ENCODE data around the gene ATP1A3. TPM values are rescaled to one million over a fixed set of nuclear protein-coding genes. Genes with fewer than 3 reads are reported as not detected.
"Not testable (repeated sequence)": the region's sequence is repeated elsewhere in the genome, so short reads cannot be mapped to it uniquely, and the experiment has no call there.

ATP1A3 gene
- total RNA-seq, 4 donors from 2014 or later = 0.13 TPM; not detected in 3

- H3K27me3 ChIP-seq = peaks cover 14% of the 10 kb centered on the region
- WGBS, 2 donors = 31 to 38% methylated on average over 11 to 12 of the region's 12 CpGs
- TF ChIP-seq POLR2A (IDR thresholded peaks at IDR 0.05) = no peak
- no peak for TF ChIP-seq CTCF (IDR thresholded peaks at IDR 0.05)
Measured at GRCh38 chr19:41995959-41996797, 2.1 kb upstream of the ATP1A3 start.

GRCh38 chr19:41994994-41995958 lies 1.2 kb upstream of the ATP1A3 start:
- Histone ChIP-seq H3K36me3 (no peaks in the 10 kb centered on the region), H3K27me3 (peaks cover 14% of the 10 kb centered on the region), H3K27ac (no peak overlapping the region), H3K9me3 (no peaks in the 10 kb centered on the region), H3K4me3 (replicated peaks in 1 of 3) (no peak overlapping the region), H3K4me1 (peaks cover 0 to 12% of the 10 kb centered on the region in 2 donors)
- TF ChIP-seq POLR2A (IDR thresholded peaks at IDR 0.05) (no peak), CTCF (IDR thresholded peaks at IDR 0.05) (no peak)
- intact Hi-C loops (cut with DNase I) = no loop called here
- WGBS, 2 donors = 81 to 88% methylated on average over 19 of the region's 19 CpGs
- DNase-seq = no peak

More at GRCh38 chr19:41995959-41996797, 2.1 kb upstream of the ATP1A3 start:
- intact Hi-C loops (cut with DNase I) = no loop called here
- Histone ChIP-seq H3K9me3 (no peaks in the 10 kb centered on the region), H3K27ac (no peak overlapping the region), H3K4me3 (replicated peaks in 1 of 3) (no peak overlapping the region), H3K4me1 (peaks cover 0 to 12% of the 10 kb centered on the region in 2 donors), H3K36me3 (no peaks in the 10 kb centered on the region)
- DNase-seq = no peak

- TF ChIP-seq CTCF (IDR thresholded peaks at IDR 0.05) (no peak), POLR2A (IDR thresholded peaks at IDR 0.05) (no peak)
- 19 to 23% methylated on average over 12 to 13 of the region's 13 CpGs for WGBS, 2 donors
- Histone ChIP-seq H3K27me3 (peaks cover 14% of the 10 kb centered on the region), H3K27ac (no peak overlapping the region), H3K36me3 (no peaks in the 10 kb centered on the region), H3K4me1 (peaks cover 0 to 12% of the 10 kb centered on the region in 2 donors), H3K9me3 (no peaks in the 10 kb centered on the region), H3K4me3 (replicated peaks in 1 of 3) (no peak overlapping the region)
- DNase-seq = no peak
- intact Hi-C loops (cut with DNase I) = no loop called here
Measured at GRCh38 chr19:41994521-41994971, 516 bp upstream of the ATP1A3 start.

GRCh38 chr19:41991925-41992569 lies 2.0 kb downstream of the ATP1A3 start:
- DNase-seq; intact Hi-C loops (cut with DNase I); H3K9me3 ChIP-seq; H3K27ac ChIP-seq; H3K36me3 ChIP-seq; H3K4me3 ChIP-seq (replicated peaks in 1 of 3); H3K4me1 ChIP-seq: not testable (repeated sequence)
- 62 to 85% methylated on average over 5 to 6 of the region's 11 CpGs for WGBS, 2 donors
- H3K27me3 ChIP-seq = peaks cover 14% of the 10 kb centered on the region

- intact Hi-C loops (cut with DNase I) = no loop called here
- DNase-seq = no peak
Measured at GRCh38 chr19:41991025-41991424, 3.0 kb downstream of the ATP1A3 start.

More at GRCh38 chr19:41991025-41991424, 3.0 kb downstream of the ATP1A3 start:
- Histone ChIP-seq H3K4me1 (peaks cover 0 to 8% of the 10 kb centered on the region in 2 donors), H3K36me3 (no peaks in the 10 kb centered on the region), H3K4me3 (replicated peaks in 1 of 3) (no peak overlapping the region), H3K27me3 (peaks cover 14% of the 10 kb centered on the region), H3K27ac (no peak overlapping the region), H3K9me3 (no peaks in the 10 kb centered on the region)
- 26 to 44% methylated on average over 5 to 13 of the region's 15 CpGs for WGBS, 2 donors
- no peak for TF ChIP-seq POLR2A (IDR thresholded peaks at IDR 0.05)
- TF ChIP-seq CTCF (IDR thresholded peaks at IDR 0.05) = no peak

Data from thyroid gland (tissue), 4 donors.